Natural killer cell treated with Interleukin-12 subunit alpha and Interleukin-12 subunit beta and Interleukin-15 and Interleukin-18, amount 100 ng/mL, for 72 hours (primary cell): ENCODE data around the gene IL1RN. TPM values are rescaled to one million over a fixed set of nuclear protein-coding genes. Genes with fewer than 3 reads are reported as not detected.
A peak's percentile ranks its signal among the peaks of the same experiment; 100 is the strongest.

Experiments used
- ATAC-seq, 2 donors: fragments of 150-1000 bp; cut with Tn5 transposase in 1 of 2; sonication (Bioruptor Pico), chemical (Tn5 transposase) in 1 of 2; 2 replicates each; pipeline ENCODE4 v1.10.0; 2021
- DNase-seq: peaks from one replicate; pipeline ENCODE4 v3.0.0; 2022; ENCODE audit warnings: low spot score
- H3K27ac Mint-ChIP-seq, 2 donors: 1 replicate in 1 of 2; 2 replicates in 1 of 2; pipeline ENCODE4 v1.8.0; 2022; ENCODE audit warnings: mixed read lengths in 2 of 2, mild to moderate bottlenecking in 1 of 2, moderate library complexity in 1 of 2
- H3K27me3 Mint-ChIP-seq, 2 donors: 1 replicate in 1 of 2; 2 replicates in 1 of 2; pipeline ENCODE4 v1.8.0; 2022; ENCODE audit warnings: mixed read lengths in 2 of 2
- H3K36me3 Mint-ChIP-seq: one replicate; pipeline ENCODE4 v1.8.0; 2022; ENCODE audit warnings: mixed read lengths
- H3K4me1 Mint-ChIP-seq, 2 donors: 1 replicate in 1 of 2; 2 replicates in 1 of 2; pipeline ENCODE4 v1.8.0; 2022; ENCODE audit warnings: low read depth in 2 of 2, mixed read lengths in 2 of 2, mild to moderate bottlenecking in 1 of 2
- H3K4me3 Mint-ChIP-seq: one replicate; pipeline ENCODE4 v1.8.0; 2022; ENCODE audit warnings: mixed read lengths
- H3K9me3 Mint-ChIP-seq: 2 replicates; pipeline ENCODE4 v1.8.0; 2022; ENCODE audit warnings: mixed read lengths
- total RNA-seq, 2 donors: library from RNA; stranded (reverse); gene quantifications; one replicate each; pipeline ENCODE4 v1.2.3, GENCODE V29; 2022

The IL1RN gene
- total RNA-seq, 2 donors from 2014 or later = 3.3 to 3.7 TPM

- Mint-ChIP-seq H3K4me1 (peaks cover 17% of the 10 kb centered on the region in 2 donors), H3K36me3 (no peaks in the 10 kb centered on the region), H3K27me3 (peaks cover 7 to 8% of the 10 kb centered on the region in 2 donors), H3K4me3 (no peak overlapping the region), H3K27ac (no peak overlapping the region), H3K9me3 (no peaks in the 10 kb centered on the region)
- DNase-seq = no peak
- ATAC-seq = no peak
These were observed 14.5 kb upstream of the IL1RN start for GRCh38 chr2:113112871-113113270.

GRCh38 chr2:113113807-113114206, 13.6 kb upstream of the IL1RN start:
- no peaks in the 10 kb centered on the region for H3K9me3 Mint-ChIP-seq

GRCh38 chr2:113114224-113114945, 13.0 kb upstream of the IL1RN start:
- ATAC-seq (no peak), DNase-seq (no peak)
- no peak overlapping the region for H3K27ac Mint-ChIP-seq
- no peaks in the 10 kb centered on the region for H3K36me3 Mint-ChIP-seq
- no peak overlapping the region for H3K4me3 Mint-ChIP-seq
- peaks cover 0 to 2% of the 10 kb centered on the region in 2 donors for H3K27me3 Mint-ChIP-seq
- H3K4me1 Mint-ChIP-seq = peaks cover 16 to 21% of the 10 kb centered on the region in 2 donors
- no peaks in the 10 kb centered on the region for H3K9me3 Mint-ChIP-seq

More at GRCh38 chr2:113113807-113114206, 13.6 kb upstream of the IL1RN start:
- ATAC-seq = no peak
- H3K4me3 Mint-ChIP-seq = no peak overlapping the region
- H3K27ac Mint-ChIP-seq = no peak overlapping the region
- H3K27me3 Mint-ChIP-seq = peaks cover under 1 to 2% of the 10 kb centered on the region in 2 donors
- DNase-seq = no peak
- H3K4me1 Mint-ChIP-seq = peaks cover 17 to 21% of the 10 kb centered on the region in 2 donors
- H3K36me3 Mint-ChIP-seq = no peaks in the 10 kb centered on the region

GRCh38 chr2:113114996-113115395, 12.4 kb upstream of the IL1RN start:
- peaks cover 16 to 25% of the 10 kb centered on the region in 2 donors for H3K4me1 Mint-ChIP-seq

DNA sequence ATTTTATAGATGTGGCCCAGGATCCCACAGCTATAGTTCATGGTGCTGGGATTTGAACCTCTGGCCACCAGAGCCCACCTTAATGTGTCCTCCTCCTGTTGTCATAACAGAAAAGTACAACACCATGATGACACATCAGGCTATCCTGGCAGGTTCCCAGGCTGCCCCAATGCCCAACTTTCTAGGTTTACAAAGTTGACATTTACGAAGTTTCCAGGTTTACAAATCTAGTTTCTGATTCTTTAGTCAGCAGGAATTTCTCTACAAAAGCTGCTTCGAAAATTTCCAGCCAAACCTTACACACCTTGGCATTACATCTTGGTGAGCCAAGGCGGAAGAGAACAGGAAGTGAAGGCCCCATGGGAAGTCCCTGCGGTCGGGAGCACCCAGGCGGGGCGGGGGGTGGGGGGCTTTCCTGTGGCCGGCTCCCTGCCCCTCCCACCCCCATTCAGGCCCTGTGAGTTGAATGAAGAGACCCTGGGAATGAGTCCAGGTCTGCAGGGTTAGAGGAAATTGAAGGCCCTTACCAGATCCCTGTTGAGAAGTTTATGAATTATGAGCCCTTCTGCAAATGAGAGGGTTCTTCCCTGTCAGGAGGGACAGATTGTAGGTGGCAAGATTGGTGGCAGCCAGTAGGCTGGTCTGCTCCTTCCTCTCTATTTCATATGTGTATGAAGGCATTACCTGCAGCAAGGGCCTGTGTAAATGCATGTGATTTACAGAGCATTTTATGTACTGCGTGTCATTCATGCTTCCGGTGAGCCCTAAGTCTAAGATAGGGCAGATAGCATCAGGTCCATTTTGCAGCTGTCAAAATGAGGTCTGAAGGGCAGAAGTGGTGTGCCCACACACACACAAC, 11.1 kb upstream of the IL1RN start:
- H3K27ac Mint-ChIP-seq = no peak overlapping the region

More at GRCh38 chr2:113114996-113115395, 12.4 kb upstream of the IL1RN start:
- Mint-ChIP-seq H3K36me3 (no peaks in the 10 kb centered on the region), H3K27me3 (peaks cover 0 to 2% of the 10 kb centered on the region in 2 donors), H3K4me3 (no peak overlapping the region), H3K27ac (no peak overlapping the region), H3K9me3 (no peaks in the 10 kb centered on the region)
- no peak for ATAC-seq
- no peak for DNase-seq

GRCh38 chr2:113117541-113118262, 9.7 kb upstream of the IL1RN start:
- Mint-ChIP-seq H3K4me3 (peak overlapping the region; percentile 62), H3K27ac (peak overlapping the region; percentile 67 to 76), H3K4me1 (peaks cover 27 to 35% of the 10 kb centered on the region in 2 donors), H3K27me3 (peaks cover 7 to 15% of the 10 kb centered on the region in 2 donors), H3K9me3 (no peaks in the 10 kb centered on the region), H3K36me3 (peaks cover 6% of the 10 kb centered on the region)
- ATAC-seq (peak; percentile 85), DNase-seq (peak; percentile 69)

More for the DNA sequence above, 11.1 kb upstream of the IL1RN start:
- H3K4me1 Mint-ChIP-seq = peaks cover 23 to 31% of the 10 kb centered on the region in 2 donors
- no peaks in the 10 kb centered on the region for H3K9me3 Mint-ChIP-seq
- peaks cover 6% of the 10 kb centered on the region for H3K36me3 Mint-ChIP-seq
- H3K27me3 Mint-ChIP-seq = peaks cover 5 to 7% of the 10 kb centered on the region in 2 donors
- peak overlapping the region; percentile 44 for H3K4me3 Mint-ChIP-seq
- ATAC-seq (peak; percentile 49 to 52), DNase-seq (no peak)

GRCh38 chr2:113118263-113118657, 9.1 kb upstream of the IL1RN start:
- no peak overlapping the region for H3K4me3 Mint-ChIP-seq
- H3K4me1 Mint-ChIP-seq = peaks cover 28 to 35% of the 10 kb centered on the region in 2 donors
- peaks cover 7 to 15% of the 10 kb centered on the region in 2 donors for H3K27me3 Mint-ChIP-seq
- ATAC-seq (no peak), DNase-seq (no peak)
- H3K36me3 Mint-ChIP-seq = peaks cover 6% of the 10 kb centered on the region
- no peaks in the 10 kb centered on the region for H3K9me3 Mint-ChIP-seq
- H3K27ac Mint-ChIP-seq = peak overlapping the region; percentile 67 to 76

GRCh38 chr2:113119111-113119510, 8.3 kb upstream of the IL1RN start:
- DNase-seq = no peak
- peaks cover 7 to 15% of the 10 kb centered on the region in 2 donors for H3K27me3 Mint-ChIP-seq
- no peak overlapping the region for H3K4me3 Mint-ChIP-seq
- peaks cover 36 to 43% of the 10 kb centered on the region in 2 donors for H3K4me1 Mint-ChIP-seq
- ATAC-seq = no peak
- H3K36me3 Mint-ChIP-seq = peaks cover 6% of the 10 kb centered on the region
- H3K27ac Mint-ChIP-seq = no peak overlapping the region
- no peaks in the 10 kb centered on the region for H3K9me3 Mint-ChIP-seq

DNA sequence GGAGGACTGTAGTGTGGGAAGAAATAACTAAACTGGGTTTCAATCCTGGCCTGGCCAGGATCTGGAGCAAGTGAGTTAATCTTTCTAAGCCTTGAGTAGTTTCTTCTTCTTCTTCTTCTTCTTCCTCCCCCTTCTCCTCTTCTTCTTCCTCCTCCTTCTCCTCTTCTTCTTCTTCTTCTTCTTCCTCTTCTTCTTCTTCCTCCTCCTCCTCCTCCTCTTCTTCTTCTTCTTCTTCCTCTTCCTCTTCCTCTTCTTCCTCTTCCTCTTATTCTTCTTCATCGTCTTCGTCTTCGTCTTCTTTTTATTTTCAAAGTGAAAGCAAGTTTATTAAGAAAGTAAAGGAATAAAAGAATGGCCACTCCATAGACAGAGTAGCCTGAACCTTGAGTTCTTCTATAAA, 6.5 kb upstream of the IL1RN start:
- peaks cover 53 to 58% of the 10 kb centered on the region in 2 donors for H3K4me1 Mint-ChIP-seq
- peak overlapping the region in 1 of 2 donors; percentile 50 for H3K27ac Mint-ChIP-seq
- no peak overlapping the region for H3K4me3 Mint-ChIP-seq
- peaks cover 7 to 15% of the 10 kb centered on the region in 2 donors for H3K27me3 Mint-ChIP-seq
- ATAC-seq (no peak), DNase-seq (no peak)
- H3K9me3 Mint-ChIP-seq = no peaks in the 10 kb centered on the region
- H3K36me3 Mint-ChIP-seq = peaks cover 6% of the 10 kb centered on the region

DNA sequence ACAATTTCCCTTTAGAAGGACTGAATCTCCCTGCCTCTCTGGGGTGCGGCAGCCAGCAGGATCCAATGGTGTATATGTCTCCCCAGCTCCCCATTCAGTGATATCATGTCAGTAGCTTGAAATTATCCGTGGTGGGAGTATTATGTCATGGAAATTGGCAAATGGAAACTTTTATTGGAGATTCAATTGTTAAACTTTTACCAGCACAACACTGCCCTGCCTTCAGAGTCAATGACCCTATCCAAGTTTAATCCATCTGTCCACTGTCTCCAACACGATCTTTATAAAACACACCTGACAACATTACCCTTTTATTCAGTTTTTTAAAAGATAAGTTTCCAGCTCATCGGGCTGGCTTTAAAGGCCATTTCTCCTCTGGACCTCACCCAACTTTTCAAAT, 5.0 kb upstream of the IL1RN start:
- H3K27me3 Mint-ChIP-seq = peaks cover 7 to 15% of the 10 kb centered on the region in 2 donors
- no peak overlapping the region for H3K4me3 Mint-ChIP-seq
- DNase-seq (no peak), ATAC-seq (no peak)
- peaks cover 56 to 58% of the 10 kb centered on the region in 2 donors for H3K4me1 Mint-ChIP-seq
- H3K9me3 Mint-ChIP-seq = no peaks in the 10 kb centered on the region
- no peak overlapping the region for H3K27ac Mint-ChIP-seq
- peaks cover 6% of the 10 kb centered on the region for H3K36me3 Mint-ChIP-seq

DNA sequence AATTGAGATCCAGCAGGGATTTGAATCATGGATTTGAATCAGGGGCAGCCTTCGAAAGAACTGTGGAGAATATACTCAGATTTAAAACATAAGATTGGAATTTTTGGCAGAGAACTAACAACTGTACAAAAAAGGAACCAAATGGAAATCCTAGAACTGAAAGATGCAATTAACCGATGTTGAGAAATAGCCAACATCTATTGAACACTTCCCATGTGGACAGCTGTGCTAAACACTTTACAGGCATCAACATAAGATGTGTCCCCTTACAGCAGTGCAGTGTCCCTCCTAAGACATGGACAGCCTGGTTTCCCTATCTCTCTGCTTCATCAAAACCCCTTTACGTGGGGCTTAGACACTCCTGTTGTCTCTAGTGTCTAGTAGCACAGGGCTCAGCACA, 3.7 kb upstream of the IL1RN start:
- peak overlapping the region; percentile 66 to 89 for H3K27ac Mint-ChIP-seq
- H3K9me3 Mint-ChIP-seq = no peaks in the 10 kb centered on the region
- H3K27me3 Mint-ChIP-seq = peaks cover 7 to 15% of the 10 kb centered on the region in 2 donors
- ATAC-seq (peak in 1 of 2 donors; percentile 1), DNase-seq (no peak)
- H3K4me3 Mint-ChIP-seq = peak overlapping the region; percentile 90
- peaks cover 6% of the 10 kb centered on the region for H3K36me3 Mint-ChIP-seq
- peaks cover 51 to 62% of the 10 kb centered on the region in 2 donors for H3K4me1 Mint-ChIP-seq

DNA sequence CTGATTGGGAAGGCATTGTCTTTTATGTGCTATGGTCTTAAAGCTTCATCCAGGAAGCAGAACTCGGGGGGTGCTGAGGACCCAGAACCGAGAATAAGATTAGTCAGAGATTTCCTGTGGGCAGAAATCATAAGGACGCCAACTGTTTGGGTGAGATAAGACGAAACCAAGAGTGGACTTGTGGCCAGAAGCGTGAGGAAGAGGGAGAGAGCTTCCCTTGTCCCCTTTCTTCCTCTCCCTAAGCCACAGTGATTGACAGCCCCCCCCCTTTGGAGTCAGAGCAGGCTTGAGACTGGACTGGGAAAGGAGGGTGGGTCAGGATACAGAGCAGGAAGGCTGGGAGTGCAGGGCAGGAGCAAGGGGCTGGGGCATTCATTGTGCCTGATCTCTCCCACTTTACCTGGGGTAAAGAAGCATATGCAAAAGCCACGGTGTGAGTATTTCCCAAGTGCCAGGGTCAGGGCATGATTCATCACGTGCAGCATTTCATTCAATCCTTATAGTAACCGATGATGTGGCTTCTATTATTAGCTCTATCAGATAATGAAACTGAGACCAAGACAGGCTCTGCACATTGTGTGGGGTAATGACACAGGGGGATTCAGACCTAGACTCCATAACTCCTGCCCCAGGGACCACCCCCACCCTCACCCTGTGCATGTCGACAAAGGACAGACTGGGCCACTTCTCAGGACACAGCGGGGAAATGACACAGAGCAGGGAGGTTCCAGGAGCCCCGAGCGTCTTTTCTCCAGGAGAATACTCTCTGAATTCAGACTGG, 3.0 kb upstream of the IL1RN start:
- peak; percentile 69 for DNase-seq
- peaks cover 6% of the 10 kb centered on the region for H3K36me3 Mint-ChIP-seq
- H3K27ac Mint-ChIP-seq = peak overlapping the region; percentile 66 to 89
- H3K9me3 Mint-ChIP-seq = no peaks in the 10 kb centered on the region
- H3K27me3 Mint-ChIP-seq = peaks cover 7 to 15% of the 10 kb centered on the region in 2 donors
- H3K4me1 Mint-ChIP-seq = peaks cover 51 to 62% of the 10 kb centered on the region in 2 donors
- H3K4me3 Mint-ChIP-seq = peak overlapping the region; percentile 90
- ATAC-seq = peak; percentile 76 to 80
